B cell (primary cell): Measurements from ENCODE around the gene C6orf132.

ENCODE experiments used
- EZH2 ChIP-seq: IDR thresholded peaks from 2 replicates; pipeline ENCODE4 v1.6.1; 2012; ENCODE audit warnings: borderline replicate concordance, low read depth, mild to moderate bottlenecking, moderate library complexity, low read length; ENCODE audit not compliant: insufficient read depth, poor library complexity, severe bottlenecking
- TF ChIP-seq, protein P1 (sequence below): fragments of 200-600 bp; IDR thresholded peaks from one replicate; pipeline ENCODE4 v1.8.0; 2022; ENCODE audit warnings: antibody characterized with exemption, mild to moderate bottlenecking

- TF ChIP-seq, protein P1, sequence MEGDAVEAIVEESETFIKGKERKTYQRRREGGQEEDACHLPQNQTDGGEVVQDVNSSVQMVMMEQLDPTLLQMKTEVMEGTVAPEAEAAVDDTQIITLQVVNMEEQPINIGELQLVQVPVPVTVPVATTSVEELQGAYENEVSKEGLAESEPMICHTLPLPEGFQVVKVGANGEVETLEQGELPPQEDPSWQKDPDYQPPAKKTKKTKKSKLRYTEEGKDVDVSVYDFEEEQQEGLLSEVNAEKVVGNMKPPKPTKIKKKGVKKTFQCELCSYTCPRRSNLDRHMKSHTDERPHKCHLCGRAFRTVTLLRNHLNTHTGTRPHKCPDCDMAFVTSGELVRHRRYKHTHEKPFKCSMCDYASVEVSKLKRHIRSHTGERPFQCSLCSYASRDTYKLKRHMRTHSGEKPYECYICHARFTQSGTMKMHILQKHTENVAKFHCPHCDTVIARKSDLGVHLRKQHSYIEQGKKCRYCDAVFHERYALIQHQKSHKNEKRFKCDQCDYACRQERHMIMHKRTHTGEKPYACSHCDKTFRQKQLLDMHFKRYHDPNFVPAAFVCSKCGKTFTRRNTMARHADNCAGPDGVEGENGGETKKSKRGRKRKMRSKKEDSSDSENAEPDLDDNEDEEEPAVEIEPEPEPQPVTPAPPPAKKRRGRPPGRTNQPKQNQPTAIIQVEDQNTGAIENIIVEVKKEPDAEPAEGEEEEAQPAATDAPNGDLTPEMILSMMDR, result no peak
- no peak for TF ChIP-seq EZH2
These were observed 3.5 kb downstream of the C6orf132 start for GRCh38 chr6:42138630-42139619.
